ENCODE results near the gene CCDC141. TPM values are rescaled to one million over a fixed set of nuclear protein-coding genes. Genes with fewer than 3 reads are reported as not detected.

Gene CCDC141
- total RNA-seq, 1 donor: not detected

GRCh38 chr2:178980815-178981214 is 69.1 kb downstream of the CCDC141 start:
- Histone ChIP-seq H3K4me1 (ENCODE audit: insufficient read depth, low read length) (no peaks in the 10 kb centered on the region), H2AFZ (ENCODE audit: low read length) (no peak overlapping the region), H3K4me3 (ENCODE audit: insufficient read depth, low read length) (no peak overlapping the region), H3K4me2 (ENCODE audit: insufficient read depth, low read length) (no peak overlapping the region), H3K9me3 (ENCODE audit: low read depth, low read length) (no peaks in the 10 kb centered on the region), H3K27ac (ENCODE audit: low read depth, low read length) (no peak overlapping the region), H3K36me3 (ENCODE audit: insufficient read depth, low read length) (no peaks in the 10 kb centered on the region), H4K20me1 (ENCODE audit: insufficient read depth, low read length) (no peaks in the 10 kb centered on the region), H3K79me2 (ENCODE audit: insufficient read depth, low read length) (no peaks in the 10 kb centered on the region), H3K27me3 (ENCODE audit: insufficient read depth, low read length) (no peaks in the 10 kb centered on the region)
- TF ChIP-seq CTCF (IDR thresholded peaks at IDR 0.05; ENCODE audit: extremely low read depth, low read depth, low read length): no peak
- no peak for DNase-seq (ENCODE audit: insufficient read length, low spot score, missing footprints)

- H3K4me1 ChIP-seq (ENCODE audit: insufficient read depth, low read length): no peaks in the 10 kb centered on the region
- no peak overlapping the region for H3K4me2 ChIP-seq (ENCODE audit: insufficient read depth, low read length)
- no peaks in the 10 kb centered on the region for H3K27me3 ChIP-seq (ENCODE audit: insufficient read depth, low read length)
- no peak overlapping the region for H2AFZ ChIP-seq (ENCODE audit: low read length)
- DNase-seq (ENCODE audit: insufficient read length, low spot score, missing footprints): no peak
- no peaks in the 10 kb centered on the region for H4K20me1 ChIP-seq (ENCODE audit: insufficient read depth, low read length)
- no peak overlapping the region for H3K27ac ChIP-seq (ENCODE audit: low read depth, low read length)
- H3K36me3 ChIP-seq (ENCODE audit: insufficient read depth, low read length): no peaks in the 10 kb centered on the region
- H3K79me2 ChIP-seq (ENCODE audit: insufficient read depth, low read length): no peaks in the 10 kb centered on the region
- no peak overlapping the region for H3K4me3 ChIP-seq (ENCODE audit: insufficient read depth, low read length)
- no peaks in the 10 kb centered on the region for H3K9me3 ChIP-seq (ENCODE audit: low read depth, low read length)
- no peak for TF ChIP-seq CTCF (IDR thresholded peaks at IDR 0.05; ENCODE audit: extremely low read depth, low read depth, low read length)
Observed at GRCh38 chr2:178978667-178979066, 71.3 kb downstream of the CCDC141 start.

- H3K4me2 ChIP-seq (ENCODE audit: insufficient read depth, low read length): no peak overlapping the region
- H3K4me3 ChIP-seq (ENCODE audit: insufficient read depth, low read length): no peak overlapping the region
- H3K79me2 ChIP-seq (ENCODE audit: insufficient read depth, low read length): no peaks in the 10 kb centered on the region
- H2AFZ ChIP-seq (ENCODE audit: low read length): no peak overlapping the region
- DNase-seq (ENCODE audit: insufficient read length, low spot score, missing footprints): no peak
- no peaks in the 10 kb centered on the region for H4K20me1 ChIP-seq (ENCODE audit: insufficient read depth, low read length)
- H3K36me3 ChIP-seq (ENCODE audit: insufficient read depth, low read length): no peaks in the 10 kb centered on the region
- H3K9me3 ChIP-seq (ENCODE audit: low read depth, low read length): no peaks in the 10 kb centered on the region
- no peaks in the 10 kb centered on the region for H3K4me1 ChIP-seq (ENCODE audit: insufficient read depth, low read length)
- no peaks in the 10 kb centered on the region for H3K27me3 ChIP-seq (ENCODE audit: insufficient read depth, low read length)
- no peak for TF ChIP-seq CTCF (IDR thresholded peaks at IDR 0.05; ENCODE audit: extremely low read depth, low read depth, low read length)
- no peak overlapping the region for H3K27ac ChIP-seq (ENCODE audit: low read depth, low read length)
Observed at GRCh38 chr2:178976351-178976750, 73.6 kb downstream of the CCDC141 start.

- H3K79me2 ChIP-seq (ENCODE audit: insufficient read depth, low read length): no peaks in the 10 kb centered on the region
- H3K4me2 ChIP-seq (ENCODE audit: insufficient read depth, low read length): no peak overlapping the region
- no peak overlapping the region for H2AFZ ChIP-seq (ENCODE audit: low read length)
- no peaks in the 10 kb centered on the region for H3K36me3 ChIP-seq (ENCODE audit: insufficient read depth, low read length)
- no peak for DNase-seq (ENCODE audit: insufficient read length, low spot score, missing footprints)
- no peaks in the 10 kb centered on the region for H3K27me3 ChIP-seq (ENCODE audit: insufficient read depth, low read length)
- no peak overlapping the region for H3K27ac ChIP-seq (ENCODE audit: low read depth, low read length)
- no peak for TF ChIP-seq CTCF (IDR thresholded peaks at IDR 0.05; ENCODE audit: extremely low read depth, low read depth, low read length)
- no peak overlapping the region for H3K4me3 ChIP-seq (ENCODE audit: insufficient read depth, low read length)
- no peaks in the 10 kb centered on the region for H3K9me3 ChIP-seq (ENCODE audit: low read depth, low read length)
- H3K4me1 ChIP-seq (ENCODE audit: insufficient read depth, low read length): no peaks in the 10 kb centered on the region
- H4K20me1 ChIP-seq (ENCODE audit: insufficient read depth, low read length): no peaks in the 10 kb centered on the region
Observed at GRCh38 chr2:178962805-178963433, 87.0 kb downstream of the CCDC141 start.
